Measurements from ENCODE around the gene GLCCI1.

The GLCCI1 gene

GRCh38 chr7:8109196-8110022 lies 140.8 kb downstream of the GLCCI1 start:
- H3K4me1 Mint-ChIP-seq (ENCODE audit: low read depth): peaks cover 35% of the 10 kb centered on the region
- H3K9me3 Mint-ChIP-seq: peaks cover under 1% of the 10 kb centered on the region
- no peak overlapping the region for H3K27ac Mint-ChIP-seq
- H3K27me3 Mint-ChIP-seq: no peaks in the 10 kb centered on the region
- H3K36me3 Mint-ChIP-seq (ENCODE audit: low read depth): no peaks in the 10 kb centered on the region
- H3K4me3 Mint-ChIP-seq: no peak overlapping the region

GRCh38 chr7:8111282-8111960 lies 142.8 kb downstream of the GLCCI1 start:
- Mint-ChIP-seq H3K4me3 (no peak overlapping the region), H3K4me1 (ENCODE audit: low read depth) (peaks cover 35% of the 10 kb centered on the region), H3K9me3 (peaks cover 4% of the 10 kb centered on the region), H3K36me3 (ENCODE audit: low read depth) (no peaks in the 10 kb centered on the region), H3K27ac (no peak overlapping the region), H3K27me3 (no peaks in the 10 kb centered on the region)

GRCh38 chr7:8112685-8113084 lies 144.1 kb downstream of the GLCCI1 start:
- H3K4me1 Mint-ChIP-seq (ENCODE audit: low read depth): peaks cover 41% of the 10 kb centered on the region
- H3K4me3 Mint-ChIP-seq: no peak overlapping the region
- H3K27me3 Mint-ChIP-seq: no peaks in the 10 kb centered on the region
- H3K36me3 Mint-ChIP-seq (ENCODE audit: low read depth): peaks cover 3% of the 10 kb centered on the region
- H3K9me3 Mint-ChIP-seq: peaks cover 8% of the 10 kb centered on the region
- H3K27ac Mint-ChIP-seq: no peak overlapping the region

- Mint-ChIP-seq H3K4me3 (no peak overlapping the region), H3K27ac (no peak overlapping the region), H3K36me3 (ENCODE audit: low read depth) (peaks cover 3% of the 10 kb centered on the region), H3K4me1 (ENCODE audit: low read depth) (peaks cover 44% of the 10 kb centered on the region), H3K27me3 (no peaks in the 10 kb centered on the region), H3K9me3 (peaks cover 8% of the 10 kb centered on the region)
These were observed 144.6 kb downstream of the GLCCI1 start for GRCh38 chr7:8113184-8113583.

DNA sequence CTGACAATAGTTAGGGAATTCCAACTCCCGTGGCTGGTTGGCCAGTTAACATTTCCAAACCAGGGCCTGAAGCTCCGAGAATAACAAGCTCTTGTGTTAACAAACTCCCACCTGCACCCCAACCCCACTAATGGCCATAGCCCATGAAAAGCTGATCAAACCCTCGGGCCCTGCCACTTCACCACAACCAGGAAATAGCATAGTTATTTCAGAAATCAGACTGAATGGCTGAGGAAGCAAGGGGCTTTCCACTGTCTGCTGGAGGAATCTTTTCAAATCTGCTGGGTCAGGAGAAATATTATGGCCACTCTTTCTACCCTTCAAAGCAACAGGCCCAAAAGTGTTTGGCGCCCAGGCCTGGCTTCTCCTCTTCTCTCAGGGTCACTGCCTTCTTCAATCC lies 145.6 kb downstream of the GLCCI1 start:
- H3K4me1 Mint-ChIP-seq (ENCODE audit: low read depth): peaks cover 44% of the 10 kb centered on the region
- H3K4me3 Mint-ChIP-seq: no peak overlapping the region
- no peak overlapping the region for H3K27ac Mint-ChIP-seq

DNA sequence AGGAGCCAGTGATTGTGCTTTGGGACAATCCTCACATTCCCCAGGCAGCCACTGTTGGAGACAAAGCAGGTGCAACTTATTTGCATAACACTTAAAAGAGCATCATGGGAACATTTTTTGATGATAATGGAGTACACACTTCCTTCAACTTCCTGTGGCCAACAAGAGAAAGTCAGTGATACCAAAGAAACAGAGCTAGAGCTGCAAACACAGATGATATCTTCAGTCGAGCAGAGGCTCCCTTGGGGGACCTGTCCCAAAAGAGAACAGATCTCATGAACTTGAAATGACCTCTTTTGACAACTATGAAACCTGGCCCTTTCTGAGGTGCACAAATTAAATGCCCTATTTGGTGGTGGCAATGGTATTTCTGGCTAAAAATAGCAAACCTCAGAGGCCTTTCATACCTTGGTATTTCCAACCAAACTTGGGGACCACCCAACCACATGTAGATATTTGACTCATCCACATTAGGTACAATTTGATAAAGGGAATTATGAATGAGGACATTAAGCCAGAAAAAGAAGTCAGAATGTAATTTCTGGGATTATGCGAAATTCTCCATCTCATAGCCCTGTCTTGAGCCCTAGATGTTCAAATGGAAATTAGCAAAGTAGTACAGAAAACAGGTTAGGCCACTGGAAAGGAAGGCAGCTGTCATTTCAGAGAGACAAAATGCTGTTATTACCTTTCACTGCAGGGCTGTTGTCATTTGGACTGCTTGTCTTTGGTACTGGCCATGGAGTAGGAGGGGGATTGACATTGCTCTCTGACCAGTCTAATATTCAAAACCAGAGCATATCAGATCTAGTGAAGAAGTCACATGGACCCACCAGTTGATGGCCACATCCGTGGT lies 147.2 kb downstream of the GLCCI1 start:
- Mint-ChIP-seq H3K27ac (peak overlapping the region; percentile 71), H3K4me1 (ENCODE audit: low read depth) (peaks cover 50% of the 10 kb centered on the region), H3K27me3 (no peaks in the 10 kb centered on the region), H3K36me3 (ENCODE audit: low read depth) (peaks cover 3% of the 10 kb centered on the region), H3K9me3 (peaks cover 8% of the 10 kb centered on the region), H3K4me3 (peak overlapping the region; percentile 15)

More for the DNA sequence above, 145.6 kb downstream of the GLCCI1 start:
- H3K36me3 Mint-ChIP-seq (ENCODE audit: low read depth): peaks cover 3% of the 10 kb centered on the region
- H3K27me3 Mint-ChIP-seq: no peaks in the 10 kb centered on the region
- peaks cover 8% of the 10 kb centered on the region for H3K9me3 Mint-ChIP-seq

GRCh38 chr7:8117195-8117594 lies 148.6 kb downstream of the GLCCI1 start:
- H3K9me3 Mint-ChIP-seq: peaks cover 8% of the 10 kb centered on the region
- peaks cover 4% of the 10 kb centered on the region for H3K27me3 Mint-ChIP-seq
- peaks cover 60% of the 10 kb centered on the region for H3K4me1 Mint-ChIP-seq (ENCODE audit: low read depth)
- H3K36me3 Mint-ChIP-seq (ENCODE audit: low read depth): peaks cover 3% of the 10 kb centered on the region
- H3K27ac Mint-ChIP-seq: peak overlapping the region; percentile 56
- H3K4me3 Mint-ChIP-seq: no peak overlapping the region

DNA sequence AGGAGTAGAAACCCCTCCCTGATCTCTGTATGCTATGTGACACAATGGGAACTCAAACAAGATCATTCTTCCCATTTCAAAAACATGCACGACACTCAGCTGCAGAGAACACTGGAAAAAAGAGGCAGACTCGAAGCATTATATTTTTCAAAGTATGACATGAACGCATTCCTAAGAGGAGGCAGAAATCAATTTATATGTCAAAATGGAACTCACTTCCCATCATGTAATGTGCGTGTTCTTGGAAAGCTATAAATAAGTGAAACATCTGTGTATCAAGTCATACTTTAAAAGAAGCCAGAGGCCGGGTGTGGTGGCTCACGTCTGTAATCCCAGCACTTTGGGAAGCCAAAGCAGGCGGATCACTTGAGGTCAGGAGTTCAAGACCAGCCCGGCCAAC lies 150.7 kb downstream of the GLCCI1 start:
- Mint-ChIP-seq H3K4me1 (ENCODE audit: low read depth) (peaks cover 54% of the 10 kb centered on the region), H3K36me3 (ENCODE audit: low read depth) (peaks cover 3% of the 10 kb centered on the region), H3K9me3 (peaks cover 8% of the 10 kb centered on the region), H3K27me3 (peaks cover 4% of the 10 kb centered on the region), H3K4me3 (no peak overlapping the region), H3K27ac (no peak overlapping the region)

GRCh38 chr7:8120390-8121058 lies 151.9 kb downstream of the GLCCI1 start:
- H3K36me3 Mint-ChIP-seq (ENCODE audit: low read depth): peaks cover 3% of the 10 kb centered on the region
- no peak overlapping the region for H3K27ac Mint-ChIP-seq
- H3K9me3 Mint-ChIP-seq: peaks cover 5% of the 10 kb centered on the region
- H3K4me1 Mint-ChIP-seq (ENCODE audit: low read depth): peaks cover 54% of the 10 kb centered on the region
- no peak overlapping the region for H3K4me3 Mint-ChIP-seq
- H3K27me3 Mint-ChIP-seq: peaks cover 4% of the 10 kb centered on the region

- Mint-ChIP-seq H3K27ac (no peak overlapping the region), H3K9me3 (peaks cover 5% of the 10 kb centered on the region), H3K4me1 (ENCODE audit: low read depth) (peaks cover 54% of the 10 kb centered on the region), H3K27me3 (peaks cover 4% of the 10 kb centered on the region), H3K36me3 (ENCODE audit: low read depth) (peaks cover 3% of the 10 kb centered on the region), H3K4me3 (no peak overlapping the region)
These were observed 152.6 kb downstream of the GLCCI1 start for GRCh38 chr7:8121243-8121642.

DNA sequence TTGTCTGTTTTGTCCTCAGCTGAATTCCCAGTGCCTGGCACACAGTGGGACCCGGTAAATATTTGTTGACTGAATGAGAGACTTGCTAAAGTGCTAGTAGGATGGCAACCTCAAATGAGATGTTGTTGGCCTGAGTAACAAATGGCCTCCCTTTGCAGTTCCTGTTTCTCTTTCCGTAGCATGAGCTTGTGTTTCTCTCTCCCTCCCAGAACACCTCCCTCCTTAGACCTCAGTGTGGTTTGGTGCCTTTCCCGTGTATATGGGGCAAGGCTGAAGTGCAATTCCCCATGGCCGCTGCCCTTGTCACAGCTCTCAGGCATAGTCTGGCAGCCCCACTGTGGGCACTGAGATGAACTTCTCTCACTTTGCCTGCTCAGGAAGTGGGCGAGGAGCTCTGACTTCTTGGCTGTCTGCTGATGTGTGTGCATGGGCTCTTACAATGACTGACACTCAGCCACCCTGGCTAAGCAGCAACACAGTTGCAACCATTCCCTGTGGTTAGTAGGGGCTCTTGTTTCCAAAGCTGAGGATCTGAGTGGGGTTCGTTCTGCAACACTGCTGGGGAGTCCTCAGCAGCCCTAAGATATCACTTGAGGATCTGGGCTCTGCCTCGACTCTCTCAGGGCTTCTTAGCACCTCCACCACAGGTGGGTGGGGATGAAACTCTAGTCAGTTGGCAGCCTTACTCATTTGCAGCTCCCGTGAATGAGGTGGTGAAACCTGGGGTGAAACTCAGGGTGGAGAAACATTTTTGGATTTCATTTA lies 157.3 kb downstream of the GLCCI1 start:
- Mint-ChIP-seq H3K4me1 (ENCODE audit: low read depth) (peaks cover 76% of the 10 kb centered on the region), H3K27ac (peak overlapping the region; percentile 96), H3K9me3 (no peaks in the 10 kb centered on the region), H3K4me3 (peak overlapping the region; percentile 68), H3K36me3 (ENCODE audit: low read depth) (peaks cover 8% of the 10 kb centered on the region), H3K27me3 (peaks cover 4% of the 10 kb centered on the region)

- Mint-ChIP-seq H3K36me3 (ENCODE audit: low read depth) (peaks cover 8% of the 10 kb centered on the region), H3K4me1 (ENCODE audit: low read depth) (peaks cover 76% of the 10 kb centered on the region), H3K27me3 (peaks cover 4% of the 10 kb centered on the region), H3K9me3 (no peaks in the 10 kb centered on the region), H3K4me3 (peak overlapping the region; percentile 68), H3K27ac (peak overlapping the region; percentile 96)
These were observed 158.1 kb downstream of the GLCCI1 start for GRCh38 chr7:8126601-8127167.

DNA sequence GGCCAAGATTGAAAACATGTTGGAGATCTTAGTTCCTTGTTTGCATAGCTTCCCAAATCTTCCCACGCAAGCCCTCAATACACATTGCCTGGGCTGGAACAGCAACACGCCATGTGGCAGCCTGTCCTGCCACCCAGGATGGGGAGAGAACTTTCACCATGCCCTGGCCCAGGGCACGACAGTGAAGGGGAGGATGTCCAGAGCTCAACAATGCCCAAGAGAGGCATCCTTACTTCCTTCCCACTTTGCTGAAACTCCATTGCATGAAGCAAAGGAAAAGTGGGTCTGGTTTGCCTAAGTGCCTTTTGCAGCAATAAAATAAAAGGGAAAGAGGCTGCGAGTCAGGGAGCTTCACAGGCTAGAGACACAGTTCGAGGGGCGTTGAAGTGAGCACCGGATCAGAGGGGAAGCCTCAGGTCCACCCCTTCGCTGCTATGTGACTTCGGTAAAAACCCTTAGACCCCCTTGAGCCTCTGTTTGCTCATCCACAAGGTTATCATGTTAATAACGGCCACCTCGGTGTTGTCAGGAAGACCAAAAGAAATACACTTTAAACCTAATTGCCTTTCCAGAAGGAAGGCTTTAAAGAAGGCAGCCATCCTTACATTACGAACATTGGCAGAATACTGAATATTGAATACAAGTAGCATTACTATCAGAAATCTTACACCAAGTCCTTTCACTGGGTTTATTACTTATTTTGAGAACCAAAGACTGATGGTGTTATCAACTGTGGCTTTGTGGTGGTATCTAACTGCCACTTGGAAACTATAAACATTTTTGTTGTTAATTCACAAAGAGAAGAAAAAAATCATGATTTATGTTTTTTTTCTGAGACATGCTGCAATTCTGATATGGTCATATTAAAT lies 160.1 kb downstream of the GLCCI1 start:
- peak overlapping the region; percentile 46 for H3K4me3 Mint-ChIP-seq
- H3K36me3 Mint-ChIP-seq (ENCODE audit: low read depth): peaks cover 8% of the 10 kb centered on the region
- H3K9me3 Mint-ChIP-seq: no peaks in the 10 kb centered on the region
- H3K27me3 Mint-ChIP-seq: no peaks in the 10 kb centered on the region
- peaks cover 96% of the 10 kb centered on the region for H3K4me1 Mint-ChIP-seq (ENCODE audit: low read depth)
- H3K27ac Mint-ChIP-seq: peak overlapping the region; percentile 79
